Esophagus (tissue), 2 donors: Measurements from ENCODE around the gene SAMHD1. TPM values are rescaled to one million over a fixed set of nuclear protein-coding genes. Genes with fewer than 3 reads are reported as not detected.
"Not testable (repeated sequence)": the region's sequence is repeated elsewhere in the genome, so short reads cannot be mapped to it uniquely, and the experiment has no call there.

Experiments
- H3K27ac ChIP-seq, 2 donors: one replicate each; pipeline ENCODE4 v1.5.1; 2013; ENCODE audit warnings: low read depth in 2 of 2, mild to moderate bottlenecking in 2 of 2, inconsistent platforms in 1 of 2, low read length in 1 of 2, moderate library complexity in 1 of 2
- H3K27me3 ChIP-seq, 2 donors: one replicate each; pipeline ENCODE4 v1.6.1; 2013; ENCODE audit warnings: low read length in 2 of 2, control low read depth in 1 of 2, mild to moderate bottlenecking in 1 of 2; ENCODE audit not compliant: insufficient read depth in 2 of 2, control insufficient read depth in 1 of 2
- H3K36me3 ChIP-seq, 2 donors: one replicate each; pipeline ENCODE4 v1.6.1; 2013; ENCODE audit warnings: low read length in 1 of 2; ENCODE audit not compliant: control insufficient read depth in 2 of 2, insufficient read depth in 2 of 2
- H3K4me1 ChIP-seq, 2 donors: one replicate each; pipeline ENCODE4 v1.6.1; 2013; ENCODE audit warnings: low read length in 1 of 2; ENCODE audit not compliant: control insufficient read depth in 2 of 2, insufficient read depth in 2 of 2
- H3K4me3 ChIP-seq, 2 donors: one replicate each; pipeline ENCODE4 v1.5.1; 2013; ENCODE audit warnings: low read length in 2 of 2, mild to moderate bottlenecking in 2 of 2, low read depth in 1 of 2, moderate library complexity in 1 of 2
- H3K9me3 ChIP-seq, 2 donors: one replicate each; pipeline ENCODE4 v1.6.1; 2013; ENCODE audit warnings: mild to moderate bottlenecking in 2 of 2, low read depth in 1 of 2, low read length in 1 of 2, moderate library complexity in 1 of 2; ENCODE audit not compliant: control insufficient read depth in 2 of 2, insufficient read depth in 1 of 2
- WGBS, 2 donors: extraction: QIAGEN DNeasy Blood & Tissue Kit; methylation state at CpG; one replicate each; pipeline ENCODE4 v1.1.7; 2013; 5-methylcytosine and 5-hydroxymethylcytosine counted together
- polyA plus RNA-seq, 2 donors: library from polyadenylated mRNA; stranded (reverse); fragments of 200-250 nt; gene quantifications; one replicate each; pipeline ENCODE4 v1.2.3, GENCODE V29; 2013
- donor health status: healthy with polysubstance abuse.
- donor health status: Bipolar disorder and iron deficiency.

SAMHD1 gene
- polyA plus RNA-seq, 2 donors, result 25.2 to 29.2 TPM

DNA sequence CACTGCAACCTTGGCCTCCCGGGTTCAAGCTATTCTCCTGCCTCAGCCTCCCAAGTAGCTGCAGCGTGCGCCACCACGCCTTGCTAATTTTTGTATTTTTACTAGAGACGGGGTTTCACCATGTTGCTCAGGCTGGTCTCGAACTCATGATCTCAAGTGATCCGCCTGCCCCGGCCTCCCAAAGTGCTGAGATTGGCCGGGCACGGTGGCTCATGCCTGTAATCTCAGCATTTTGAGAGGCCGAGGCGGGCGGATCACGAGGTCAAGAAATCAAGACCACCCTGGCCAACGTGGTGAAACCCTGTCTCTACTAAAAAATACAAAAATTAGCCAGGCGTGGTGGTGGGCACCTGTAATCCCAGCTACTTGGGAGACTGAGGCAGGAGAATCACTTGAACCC, 17.9 kb downstream of the SAMHD1 start:
- not testable (repeated sequence) for H3K36me3 ChIP-seq

GRCh38 chr20:36932476-36933426, 18.8 kb downstream of the SAMHD1 start:
- 68 to 73% methylated on average over 11 of the region's 11 CpGs for WGBS, 2 donors
- Histone ChIP-seq H3K36me3 (peaks cover 0 to 5% of the 10 kb centered on the region in 2 donors), H3K27ac (no peak overlapping the region), H3K27me3 (no peaks in the 10 kb centered on the region), H3K4me3 (no peak overlapping the region), H3K9me3 (no peaks in the 10 kb centered on the region), H3K4me1 (no peaks in the 10 kb centered on the region)

More for the DNA sequence above, 17.9 kb downstream of the SAMHD1 start:
- H3K27ac ChIP-seq, H3K4me3 ChIP-seq, H3K4me1 ChIP-seq, H3K9me3 ChIP-seq, H3K27me3 ChIP-seq: not testable (repeated sequence)
- WGBS, 2 donors, result 95 to 97% methylated on average over 16 of the region's 16 CpGs

- not testable (repeated sequence) for H3K4me1 ChIP-seq, H3K36me3 ChIP-seq, H3K27ac ChIP-seq, H3K27me3 ChIP-seq, H3K4me3 ChIP-seq, H3K9me3 ChIP-seq
- WGBS, 2 donors, result 92 to 93% methylated on average over 12 of the region's 12 CpGs
Observed at GRCh38 chr20:36932067-36932466, 19.4 kb downstream of the SAMHD1 start.

- no peak overlapping the region for H3K27ac ChIP-seq
- WGBS, 2 donors, result 97 to 98% methylated on average over 6 of the region's 6 CpGs
- H3K36me3 ChIP-seq, result peaks cover 0 to 8% of the 10 kb centered on the region in 2 donors
- H3K4me1 ChIP-seq, result no peaks in the 10 kb centered on the region
- H3K27me3 ChIP-seq, result no peaks in the 10 kb centered on the region
- no peak overlapping the region for H3K4me3 ChIP-seq
- H3K9me3 ChIP-seq, result no peaks in the 10 kb centered on the region
Observed at GRCh38 chr20:36929691-36930090, 21.8 kb downstream of the SAMHD1 start.

GRCh38 chr20:36929290-36929689, 22.2 kb downstream of the SAMHD1 start:
- Histone ChIP-seq H3K36me3 (peaks cover 0 to 8% of the 10 kb centered on the region in 2 donors), H3K4me1 (no peaks in the 10 kb centered on the region), H3K27ac (no peak overlapping the region), H3K9me3 (no peaks in the 10 kb centered on the region), H3K27me3 (no peaks in the 10 kb centered on the region), H3K4me3 (no peak overlapping the region)
- 77 to 84% methylated on average over 6 of the region's 6 CpGs for WGBS, 2 donors

- Histone ChIP-seq H3K36me3 (peaks cover 0 to 8% of the 10 kb centered on the region in 2 donors), H3K27ac (no peak overlapping the region), H3K4me3 (no peak overlapping the region), H3K27me3 (no peaks in the 10 kb centered on the region), H3K9me3 (no peaks in the 10 kb centered on the region), H3K4me1 (no peaks in the 10 kb centered on the region)
- 81 to 89% methylated on average over 1 of the region's 1 CpG for WGBS, 2 donors
Observed at GRCh38 chr20:36927704-36928103, 23.8 kb downstream of the SAMHD1 start.

DNA sequence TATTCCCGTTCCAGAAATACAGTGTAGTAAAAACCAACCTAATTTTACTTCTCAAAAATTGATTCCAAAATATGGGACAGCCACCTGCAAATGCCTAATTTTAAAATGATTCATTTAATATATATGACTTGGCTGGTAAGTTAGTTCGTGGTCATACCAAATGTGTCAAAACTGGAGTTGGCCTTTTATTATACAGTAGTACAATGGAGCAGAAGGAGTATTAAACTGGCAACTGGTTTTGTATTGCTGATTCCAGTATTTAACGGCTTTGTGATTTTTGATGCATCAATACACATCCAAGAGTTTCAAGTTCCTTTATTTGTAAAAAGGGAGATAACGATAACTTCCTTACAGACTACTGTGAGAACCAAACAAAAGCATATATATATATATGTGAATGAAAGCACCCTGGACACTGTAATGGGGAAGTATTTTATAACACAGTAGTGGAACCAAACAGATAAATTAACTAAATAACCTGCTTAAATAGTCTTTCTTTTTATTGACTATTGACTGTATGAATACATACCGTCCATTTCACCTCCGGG, 24.8 kb downstream of the SAMHD1 start:
- H3K4me1 ChIP-seq, result no peaks in the 10 kb centered on the region
- H3K4me3 ChIP-seq, result no peak overlapping the region
- WGBS, 2 donors, result 83 to 87% methylated on average over 6 of the region's 6 CpGs
- no peak overlapping the region for H3K27ac ChIP-seq
- H3K9me3 ChIP-seq, result no peaks in the 10 kb centered on the region
- no peaks in the 10 kb centered on the region for H3K27me3 ChIP-seq
- H3K36me3 ChIP-seq, result peaks cover 0 to 8% of the 10 kb centered on the region in 2 donors

GRCh38 chr20:36925234-36925633, 26.3 kb downstream of the SAMHD1 start:
- Histone ChIP-seq H3K4me3 (no peak overlapping the region), H3K4me1 (no peaks in the 10 kb centered on the region), H3K27ac (no peak overlapping the region), H3K36me3 (peaks cover 0 to 8% of the 10 kb centered on the region in 2 donors), H3K9me3 (no peaks in the 10 kb centered on the region), H3K27me3 (no peaks in the 10 kb centered on the region)
- 63 to 83% methylated on average over 2 of the region's 2 CpGs for WGBS, 2 donors

DNA sequence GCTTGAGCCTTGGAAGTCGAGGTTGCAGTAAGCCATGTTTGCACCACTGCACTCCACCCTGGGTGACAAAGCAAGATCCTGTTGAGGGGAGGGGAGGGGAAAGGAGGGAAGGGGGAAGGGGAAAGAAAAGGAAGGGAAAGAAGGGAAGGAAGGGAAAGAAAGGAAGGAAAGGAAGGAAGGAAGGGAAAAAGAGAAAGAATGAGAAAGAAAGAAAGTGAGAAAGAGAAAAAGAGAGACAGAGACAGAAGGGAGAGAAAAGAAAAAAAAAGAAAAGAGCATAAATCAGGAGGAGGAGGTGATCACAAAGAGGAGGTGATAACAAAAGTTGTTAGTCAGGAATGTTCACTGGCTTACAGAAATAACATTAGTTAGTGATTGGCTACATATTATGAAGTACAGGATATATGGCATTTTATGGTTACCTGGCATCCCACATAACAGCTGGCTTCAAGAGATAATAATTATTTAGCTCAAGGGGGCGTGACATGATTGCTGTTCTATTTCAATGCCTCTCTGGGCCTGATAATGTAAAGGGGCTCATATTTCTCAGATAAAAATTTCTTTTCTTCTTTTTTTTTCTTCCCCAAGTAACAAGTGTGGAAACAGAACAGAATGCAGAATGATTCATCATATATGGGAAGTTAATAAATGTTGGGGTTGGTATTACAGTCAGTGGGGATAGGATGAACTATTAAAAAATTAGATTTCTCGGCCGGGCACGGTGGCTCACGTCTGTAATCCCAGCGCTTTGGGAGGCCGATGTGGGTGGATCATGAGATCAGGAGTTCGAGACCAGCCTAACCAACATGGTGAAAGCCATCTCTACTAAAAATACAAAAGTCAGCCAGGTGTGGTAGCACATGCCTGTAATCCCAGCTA, 27.1 kb downstream of the SAMHD1 start:
- Histone ChIP-seq H3K27ac (no peak overlapping the region), H3K9me3 (no peaks in the 10 kb centered on the region), H3K4me3 (no peak overlapping the region), H3K27me3 (no peaks in the 10 kb centered on the region), H3K4me1 (no peaks in the 10 kb centered on the region), H3K36me3 (peaks cover 0 to 8% of the 10 kb centered on the region in 2 donors)
- WGBS, 2 donors, result 86 to 89% methylated on average over 9 of the region's 9 CpGs
